ENCODE data around the gene LAMTOR2.
"Not testable (repeated sequence)": the region's sequence is repeated elsewhere in the genome, so short reads cannot be mapped to it uniquely, and the experiment has no call there.

LAMTOR2 gene

DNA sequence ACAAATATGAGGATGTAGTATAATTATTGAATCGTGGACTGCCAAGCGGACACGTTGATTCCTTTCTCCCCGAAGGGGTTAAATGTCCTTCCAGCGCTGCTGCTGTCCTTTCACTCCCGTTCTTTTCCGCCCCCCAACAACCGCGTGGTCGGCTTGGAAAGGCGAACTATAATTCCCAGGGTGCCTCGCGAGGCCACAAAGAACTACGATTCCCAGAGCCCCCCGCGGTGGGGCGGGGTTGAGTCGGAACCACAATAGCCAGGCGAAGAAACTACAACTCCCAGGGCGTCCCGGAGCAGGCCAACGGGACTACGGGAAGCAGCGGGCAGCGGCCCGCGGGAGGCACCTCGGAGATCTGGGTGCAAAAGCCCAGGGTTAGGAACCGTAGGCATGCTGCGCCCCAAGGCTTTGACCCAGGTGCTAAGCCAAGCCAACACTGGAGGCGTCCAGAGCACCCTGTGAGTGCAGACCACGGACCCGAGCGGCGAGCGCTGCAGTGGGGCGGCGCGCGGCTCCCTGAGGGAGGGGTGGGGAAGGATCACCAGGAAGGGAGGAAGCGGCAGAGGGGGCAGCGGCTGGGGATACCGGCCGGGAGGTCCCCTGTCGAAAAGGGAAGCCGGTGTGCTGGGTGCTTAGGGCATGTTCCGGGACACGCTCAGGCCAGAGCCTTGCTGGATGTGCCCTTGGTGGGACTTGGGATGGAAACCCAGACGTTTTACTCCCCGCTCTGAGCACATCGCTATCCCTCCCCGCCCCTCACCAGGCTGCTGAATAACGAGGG lies at the start of gene LAMTOR2:
TSS of gene LAMTOR2 (plus strand) at position 283 of the 781 bp plus-strand sequence. CDS start at position 391, 108 bp downstream.
- in situ Hi-C loops (cut with MboI; ENCODE audit: low sequenced_read_pairs): loop anchor here (10.0 kb wide), 1 partner anchor 120 kb away; the partner anchor contains the start of gene KHDC4

DNA sequence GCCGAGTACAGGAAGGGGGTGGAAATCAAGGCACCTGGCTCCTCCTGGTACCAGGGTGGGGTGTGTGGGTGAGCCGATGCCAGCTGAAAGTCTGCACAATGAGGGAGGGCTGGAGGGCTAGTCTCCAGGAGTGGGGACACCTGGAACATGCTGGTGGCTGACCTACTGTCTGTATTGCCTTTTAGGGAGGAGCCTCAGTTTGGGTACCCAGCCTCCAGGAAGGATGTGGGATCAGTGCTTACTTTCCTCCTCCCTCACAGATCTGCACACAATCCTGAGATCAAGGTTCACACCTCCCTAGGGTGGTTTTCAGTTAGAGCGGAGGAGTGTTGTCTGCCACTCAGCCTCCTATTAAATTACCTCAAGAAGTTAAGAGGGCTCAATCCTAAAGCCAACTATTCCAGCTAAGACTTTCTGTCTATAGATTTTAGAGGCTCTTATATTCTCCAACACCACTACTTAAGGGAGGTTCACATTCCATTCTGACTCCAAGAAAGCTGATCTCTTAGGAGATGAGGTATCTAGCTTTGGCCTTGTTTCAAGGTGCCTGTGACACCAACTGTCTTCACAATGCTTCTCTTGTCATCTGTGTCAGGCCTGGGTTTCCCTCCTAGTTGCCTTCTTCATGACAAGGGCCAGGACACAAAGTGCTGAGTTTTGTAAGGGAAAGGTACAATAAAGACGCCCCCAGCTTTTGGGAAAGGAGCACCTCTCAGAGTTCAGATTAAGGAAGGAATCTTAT lies 49.6 kb upstream of the LAMTOR2 start:
- in situ Hi-C loops (cut with MboI; ENCODE audit: low sequenced_read_pairs): no loop called here

- in situ Hi-C loops (cut with MboI; ENCODE audit: low sequenced_read_pairs): no loop called here
Measured at GRCh38 chr1:156006666-156007376, 47.8 kb upstream of the LAMTOR2 start.

DNA sequence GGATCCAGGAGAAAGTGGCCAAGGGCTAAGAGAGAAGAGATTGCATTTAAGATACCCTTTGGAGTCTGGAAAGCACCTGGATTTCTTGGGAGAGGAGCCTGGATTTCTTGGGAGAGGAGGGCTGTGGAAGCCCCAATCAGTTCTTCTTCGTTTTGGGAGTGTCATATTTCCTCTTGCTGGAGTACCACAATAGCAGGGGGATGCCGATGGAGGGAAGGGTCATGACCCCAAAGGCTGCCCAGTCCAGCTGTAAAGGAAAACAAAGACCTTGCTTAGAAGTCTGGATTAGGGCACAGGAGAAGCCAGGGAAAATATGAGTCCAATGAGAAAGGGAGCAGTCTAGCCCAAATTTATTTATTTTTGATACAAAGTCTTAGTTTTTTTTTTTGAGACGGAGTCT lies 45.2 kb upstream of the LAMTOR2 start:
- in situ Hi-C loops (cut with MboI; ENCODE audit: low sequenced_read_pairs): no loop called here

- in situ Hi-C loops (cut with MboI; ENCODE audit: low sequenced_read_pairs): no loop called here
Measured at GRCh38 chr1:156012051-156012817, 42.3 kb upstream of the LAMTOR2 start.

DNA sequence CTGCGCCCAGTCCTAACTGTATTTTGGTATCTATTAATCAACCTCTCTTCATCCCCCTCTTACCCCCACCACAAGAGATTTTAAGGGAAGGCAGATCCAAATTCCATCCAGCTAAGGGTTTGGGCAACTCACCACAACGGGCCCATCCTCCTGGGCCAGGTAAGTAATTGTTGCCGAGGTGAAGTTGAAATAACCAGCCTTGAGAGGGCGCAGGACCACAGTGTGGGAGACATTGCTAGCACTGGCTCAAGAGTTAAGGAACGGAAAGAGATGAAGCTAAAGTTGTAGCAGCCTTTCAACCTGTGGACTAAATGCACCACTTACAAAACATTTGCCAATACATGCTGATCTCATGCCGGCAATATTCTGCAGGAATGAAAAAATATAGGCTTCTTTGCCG lies 39.8 kb upstream of the LAMTOR2 start:
- in situ Hi-C loops (cut with MboI; ENCODE audit: low sequenced_read_pairs): no loop called here

GRCh38 chr1:156019946-156020292 lies 34.7 kb upstream of the LAMTOR2 start:
- in situ Hi-C loops (cut with MboI; ENCODE audit: low sequenced_read_pairs): no loop called here

DNA sequence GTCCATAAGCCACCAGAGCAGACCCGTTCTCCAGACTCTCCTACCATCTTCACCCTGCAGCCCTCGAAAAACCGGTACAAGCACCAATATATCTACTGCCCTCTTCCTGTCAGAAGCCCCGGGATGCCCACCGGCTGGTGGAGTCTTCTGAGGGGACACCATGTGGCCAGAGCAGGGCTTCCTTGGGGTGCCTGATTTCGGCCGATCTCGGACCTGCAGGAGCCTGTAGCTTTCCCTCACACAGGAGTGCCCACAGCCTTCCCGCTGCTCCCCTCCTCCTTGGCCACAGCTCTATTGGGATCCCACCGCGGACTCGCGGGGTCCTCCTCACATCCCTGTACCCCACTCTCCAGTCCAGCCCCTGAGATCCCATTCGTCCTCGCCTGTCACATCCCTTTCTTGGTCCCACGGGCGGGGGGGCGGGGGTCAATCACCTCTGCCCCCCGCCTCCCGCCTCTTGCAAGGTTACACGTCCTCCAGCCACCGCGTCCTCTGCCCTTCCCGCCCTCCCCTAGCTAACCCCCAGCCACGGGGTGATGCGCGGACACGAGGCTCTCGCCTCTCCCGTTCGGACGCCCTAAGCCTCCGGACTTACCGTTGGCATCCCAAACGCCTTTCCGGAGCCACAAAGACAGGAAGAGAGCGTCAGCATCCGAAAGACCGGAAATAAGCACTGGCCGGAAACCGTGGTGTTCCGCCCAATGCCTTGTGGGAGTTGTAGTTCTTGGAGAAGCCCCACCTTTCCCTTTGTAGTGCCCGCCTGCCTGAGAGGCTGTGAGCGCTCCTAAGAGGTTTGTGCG lies 34.1 kb upstream of the LAMTOR2 start, which contains the start of gene SSR2:
TSS of gene SSR2 (minus strand) at position 659 of the 800 bp plus-strand sequence. CDS start 784 bp downstream, outside the sequence.
- in situ Hi-C loops (cut with MboI; ENCODE audit: low sequenced_read_pairs): no loop called here

DNA sequence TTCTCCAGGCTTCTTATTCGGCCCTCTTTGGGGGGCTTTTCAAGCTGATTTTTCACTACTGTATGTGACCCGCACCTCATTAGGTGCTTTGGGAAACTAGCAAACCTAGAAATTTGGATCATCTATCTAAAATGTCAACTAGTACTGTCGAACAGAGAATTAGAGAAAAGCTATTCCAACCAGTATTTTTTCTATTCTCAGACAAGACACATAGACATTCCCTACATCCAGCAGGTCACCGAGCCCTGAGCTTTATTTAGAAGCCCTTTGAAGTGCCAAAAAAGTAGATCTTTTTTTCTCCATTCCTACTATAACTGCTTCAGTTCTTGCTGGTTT lies 33.5 kb upstream of the LAMTOR2 start:
- in situ Hi-C loops (cut with MboI; ENCODE audit: low sequenced_read_pairs): no loop called here

GRCh38 chr1:156021954-156022353 lies 32.6 kb upstream of the LAMTOR2 start:
- in situ Hi-C loops (cut with MboI; ENCODE audit: low sequenced_read_pairs): no loop called here

- in situ Hi-C loops (cut with MboI; ENCODE audit: low sequenced_read_pairs): no loop called here
Measured at GRCh38 chr1:156024801-156025200, 29.8 kb upstream of the LAMTOR2 start.

DNA sequence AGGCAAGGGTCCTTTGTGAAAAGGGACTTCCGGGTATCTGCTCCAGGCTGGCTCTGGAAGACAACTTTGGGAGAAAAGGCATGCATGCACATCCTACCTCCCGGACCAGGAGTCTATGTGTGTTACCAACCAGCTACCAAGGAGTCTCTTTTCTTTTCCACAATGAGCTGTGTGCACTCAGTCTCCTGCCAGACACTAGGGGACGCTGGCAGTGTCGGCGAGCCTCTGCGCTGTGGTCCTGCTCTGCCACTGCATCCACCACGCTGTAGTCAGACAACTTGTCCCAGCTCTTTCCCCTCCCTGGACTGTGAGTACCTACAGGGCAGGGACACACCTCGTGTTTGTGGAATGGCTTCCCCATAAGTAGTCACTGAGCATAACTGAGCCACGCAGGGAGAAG lies 28.7 kb upstream of the LAMTOR2 start:
- in situ Hi-C loops (cut with MboI; ENCODE audit: low sequenced_read_pairs): no loop called here

- in situ Hi-C loops (cut with MboI; ENCODE audit: low sequenced_read_pairs): no loop called here
Measured at GRCh38 chr1:156026588-156026987, 28.0 kb upstream of the LAMTOR2 start.

- in situ Hi-C loops (cut with MboI; ENCODE audit: low sequenced_read_pairs): no loop called here
Measured at GRCh38 chr1:156033011-156033410, 21.6 kb upstream of the LAMTOR2 start.

DNA sequence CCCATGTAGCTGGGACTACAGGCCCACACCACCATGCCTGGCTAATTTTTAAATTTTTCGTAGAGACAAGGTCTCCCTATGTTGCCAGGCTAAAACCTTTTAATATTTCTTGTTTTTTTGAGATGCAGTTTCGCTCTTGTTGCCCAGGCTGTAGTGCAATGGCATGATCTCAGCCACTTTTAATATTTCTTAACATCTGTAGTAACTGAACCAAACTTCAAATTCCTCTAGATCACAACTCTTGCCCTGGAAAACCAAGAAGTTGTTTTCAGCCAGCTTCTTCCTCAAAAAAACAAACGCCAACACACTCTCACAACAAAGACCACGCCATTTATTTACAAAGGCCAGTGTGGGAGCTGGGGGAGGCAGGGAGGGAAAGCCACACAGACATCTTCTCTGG lies 19.6 kb upstream of the LAMTOR2 start:
- in situ Hi-C loops (cut with MboI; ENCODE audit: low sequenced_read_pairs): not testable (repeated sequence)

- in situ Hi-C loops (cut with MboI; ENCODE audit: low sequenced_read_pairs): no loop called here
Measured at GRCh38 chr1:156042828-156043227, 11.8 kb upstream of the LAMTOR2 start.

GRCh38 chr1:156045076-156045475 lies 9.5 kb upstream of the LAMTOR2 start:
- in situ Hi-C loops (cut with MboI; ENCODE audit: low sequenced_read_pairs): no loop called here

DNA sequence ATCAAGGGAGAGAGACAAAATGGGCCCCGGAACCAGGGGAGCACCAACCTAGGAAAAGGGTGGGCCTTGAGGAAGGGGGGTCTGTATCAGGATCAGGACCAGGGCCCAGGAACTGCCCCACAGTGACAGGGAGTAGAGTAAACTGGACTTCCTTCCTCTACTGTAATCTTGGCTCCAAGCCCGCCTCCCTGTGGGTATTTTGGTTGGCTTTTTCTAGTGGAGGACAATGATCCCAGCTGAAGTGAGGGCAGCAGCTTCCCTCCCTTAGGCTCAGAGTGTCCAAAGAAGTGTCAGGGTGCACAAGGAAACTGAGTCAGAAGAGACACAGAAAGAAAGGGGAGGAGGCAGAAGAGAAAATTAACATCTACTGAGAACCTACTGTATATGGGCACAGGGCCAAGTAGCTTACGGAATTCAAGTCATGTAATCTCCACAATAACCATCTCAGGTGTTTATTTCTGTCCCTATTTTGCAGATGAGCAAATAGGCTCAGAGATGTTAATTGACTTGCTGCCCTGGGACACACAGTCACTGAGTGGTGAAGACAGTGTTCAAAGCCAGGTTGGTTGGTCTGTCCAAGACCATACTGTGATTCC lies 5.8 kb upstream of the LAMTOR2 start:
- in situ Hi-C loops (cut with MboI; ENCODE audit: low sequenced_read_pairs): no loop called here

GRCh38 chr1:156050376-156050775 lies 4.2 kb upstream of the LAMTOR2 start:
- in situ Hi-C loops (cut with MboI; ENCODE audit: low sequenced_read_pairs): loop anchor here (10.0 kb wide), 1 partner anchor 116 kb away; the partner anchor contains the start of gene KHDC4
